ENCODE data around the gene PPARG.
"Not testable (repeated sequence)": the region's sequence is repeated elsewhere in the genome, so short reads cannot be mapped to it uniquely, and the experiment has no call there.

PPARG gene

DNA sequence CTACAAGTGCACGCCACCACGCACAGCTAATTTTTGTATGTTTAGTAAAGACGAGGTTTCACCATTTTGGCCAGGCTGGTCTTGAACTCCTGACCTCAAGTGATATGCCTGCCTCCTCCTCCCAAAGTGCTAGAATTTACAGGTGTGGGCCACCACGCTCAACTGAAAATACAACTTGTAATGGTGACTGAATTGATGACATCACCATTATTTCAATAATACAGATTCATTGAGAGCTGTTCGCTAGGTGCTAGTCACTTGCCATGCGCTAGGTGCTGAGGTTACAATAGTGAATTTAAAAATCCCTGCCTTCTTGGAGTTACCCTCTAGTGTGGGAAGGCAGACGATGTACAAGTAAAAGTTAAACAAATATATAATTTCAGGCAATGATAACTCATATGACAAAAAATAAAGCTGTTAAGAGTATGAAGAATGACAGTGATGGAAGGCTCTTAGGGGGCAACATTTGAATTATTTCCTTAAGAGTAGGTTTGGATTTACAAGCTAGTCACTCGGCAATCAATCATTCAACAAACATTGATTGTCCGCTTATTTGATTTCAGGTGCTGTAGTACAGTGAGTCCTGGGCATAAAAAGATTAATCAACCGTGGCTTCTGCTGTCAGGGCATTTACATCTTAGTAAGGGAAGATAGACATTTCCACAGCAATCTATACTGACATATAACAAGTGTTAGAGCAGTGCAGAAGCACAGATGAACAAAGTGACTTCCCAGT is 9.1 kb upstream of the PPARG start:
- TF ChIP-seq, protein P1, sequence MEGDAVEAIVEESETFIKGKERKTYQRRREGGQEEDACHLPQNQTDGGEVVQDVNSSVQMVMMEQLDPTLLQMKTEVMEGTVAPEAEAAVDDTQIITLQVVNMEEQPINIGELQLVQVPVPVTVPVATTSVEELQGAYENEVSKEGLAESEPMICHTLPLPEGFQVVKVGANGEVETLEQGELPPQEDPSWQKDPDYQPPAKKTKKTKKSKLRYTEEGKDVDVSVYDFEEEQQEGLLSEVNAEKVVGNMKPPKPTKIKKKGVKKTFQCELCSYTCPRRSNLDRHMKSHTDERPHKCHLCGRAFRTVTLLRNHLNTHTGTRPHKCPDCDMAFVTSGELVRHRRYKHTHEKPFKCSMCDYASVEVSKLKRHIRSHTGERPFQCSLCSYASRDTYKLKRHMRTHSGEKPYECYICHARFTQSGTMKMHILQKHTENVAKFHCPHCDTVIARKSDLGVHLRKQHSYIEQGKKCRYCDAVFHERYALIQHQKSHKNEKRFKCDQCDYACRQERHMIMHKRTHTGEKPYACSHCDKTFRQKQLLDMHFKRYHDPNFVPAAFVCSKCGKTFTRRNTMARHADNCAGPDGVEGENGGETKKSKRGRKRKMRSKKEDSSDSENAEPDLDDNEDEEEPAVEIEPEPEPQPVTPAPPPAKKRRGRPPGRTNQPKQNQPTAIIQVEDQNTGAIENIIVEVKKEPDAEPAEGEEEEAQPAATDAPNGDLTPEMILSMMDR (IDR thresholded peaks at IDR 0.05; ENCODE audit: insufficient read depth, missing control alignments): no peak
- DNase-seq (ENCODE audit: insufficient read length, low spot score) (no peak), FAIRE-seq (no peak)

DNA sequence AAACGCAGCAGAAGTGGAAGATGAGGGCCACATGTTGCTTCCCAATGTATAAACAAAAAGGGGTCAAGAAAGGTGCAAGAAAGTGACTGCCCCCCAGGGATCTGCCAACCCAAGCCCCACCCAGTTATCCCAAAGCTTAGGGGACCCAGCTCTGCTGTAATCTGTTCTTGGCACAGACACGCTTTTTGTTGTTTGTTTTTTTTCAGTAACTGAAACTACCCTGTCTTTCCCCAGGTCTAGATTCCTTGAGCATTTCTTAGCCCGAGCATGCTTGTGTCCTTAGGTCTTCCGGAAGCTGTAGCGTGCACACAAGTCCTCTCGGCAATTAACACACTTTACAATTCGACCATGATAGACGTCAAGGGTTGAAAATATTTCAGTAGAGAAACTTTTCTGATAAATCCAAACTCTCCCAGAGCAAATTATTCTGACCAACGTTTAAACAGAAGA is 8.5 kb upstream of the PPARG start:
- DNase-seq (ENCODE audit: insufficient read length, low spot score) (no peak), FAIRE-seq (no peak)
- TF ChIP-seq, protein P1 (IDR thresholded peaks at IDR 0.05; ENCODE audit: insufficient read depth, missing control alignments): no peak

DNA sequence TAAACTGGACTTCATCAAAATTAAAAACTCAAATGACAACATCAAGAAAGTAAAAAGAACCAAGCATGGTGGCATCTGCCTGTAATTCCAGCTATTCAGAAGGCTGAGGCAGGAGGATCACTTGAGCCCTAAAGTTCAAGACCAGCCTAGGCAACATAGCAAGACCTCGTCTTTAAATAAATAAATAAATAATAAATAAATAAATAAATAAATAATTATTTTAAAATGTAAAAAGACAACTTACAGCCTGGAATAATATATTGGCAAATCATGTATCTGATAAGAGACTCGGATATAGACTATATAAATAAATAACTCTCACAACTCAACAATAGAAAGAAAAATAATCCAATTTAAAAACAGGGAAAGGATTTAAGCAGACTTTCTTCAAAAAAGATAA is 4.3 kb upstream of the PPARG start:
- no peak for FAIRE-seq

DNA sequence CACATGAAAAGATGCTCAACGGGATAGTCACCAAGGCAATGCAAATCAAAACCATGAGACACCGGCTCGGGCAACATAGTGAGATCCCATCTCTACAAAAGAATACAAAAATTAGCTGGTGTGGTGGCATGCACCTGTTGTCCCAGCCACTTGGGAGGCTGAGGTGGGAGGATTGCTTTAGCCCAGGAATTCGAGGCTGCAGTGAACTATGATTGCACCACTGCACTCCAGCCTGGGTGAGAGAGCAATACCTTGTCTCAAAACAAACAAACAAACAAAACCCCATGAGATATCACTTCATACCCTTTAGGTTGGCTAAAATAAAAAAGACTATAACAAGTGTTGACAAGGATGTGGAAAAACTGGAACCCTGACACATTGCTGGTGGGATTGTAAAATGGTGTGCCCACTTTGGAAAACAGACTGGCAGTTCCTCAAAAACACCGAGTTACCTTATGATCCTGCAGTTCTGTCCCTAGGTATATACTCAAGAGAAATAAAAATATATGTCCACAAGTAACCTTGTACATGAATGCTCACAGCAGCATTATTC is 3.8 kb upstream of the PPARG start:
- TF ChIP-seq, protein P1 (IDR thresholded peaks at IDR 0.05; ENCODE audit: insufficient read depth, missing control alignments): no peak
- DNase-seq (ENCODE audit: insufficient read length, low spot score) (no peak), FAIRE-seq (no peak)

More for the DNA sequence above, 4.3 kb upstream of the PPARG start:
- DNase-seq (ENCODE audit: insufficient read length, low spot score): no peak
- TF ChIP-seq, protein P1 (IDR thresholded peaks at IDR 0.05; ENCODE audit: insufficient read depth, missing control alignments): no peak

DNA sequence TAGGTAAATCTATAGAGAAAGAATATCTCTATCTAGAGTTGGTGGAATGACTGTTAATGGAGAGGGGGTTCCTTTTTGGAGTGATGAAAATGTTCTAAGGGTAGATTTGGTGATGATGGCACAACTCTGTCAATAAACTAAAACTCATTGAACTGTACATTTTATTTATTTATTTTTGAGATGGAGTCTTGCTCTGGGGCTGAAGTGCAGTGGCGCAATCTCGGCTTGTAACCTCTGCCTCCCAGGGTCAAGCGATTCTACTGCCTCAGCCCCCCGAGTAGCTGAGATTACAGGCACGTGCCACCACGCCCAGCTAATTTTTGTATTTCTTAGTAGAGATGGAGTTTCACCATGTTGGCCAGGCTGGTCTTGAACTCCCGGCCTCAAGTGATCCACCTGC is 3.1 kb upstream of the PPARG start:
- DNase-seq (ENCODE audit: insufficient read length, low spot score); FAIRE-seq: not testable (repeated sequence)

DNA sequence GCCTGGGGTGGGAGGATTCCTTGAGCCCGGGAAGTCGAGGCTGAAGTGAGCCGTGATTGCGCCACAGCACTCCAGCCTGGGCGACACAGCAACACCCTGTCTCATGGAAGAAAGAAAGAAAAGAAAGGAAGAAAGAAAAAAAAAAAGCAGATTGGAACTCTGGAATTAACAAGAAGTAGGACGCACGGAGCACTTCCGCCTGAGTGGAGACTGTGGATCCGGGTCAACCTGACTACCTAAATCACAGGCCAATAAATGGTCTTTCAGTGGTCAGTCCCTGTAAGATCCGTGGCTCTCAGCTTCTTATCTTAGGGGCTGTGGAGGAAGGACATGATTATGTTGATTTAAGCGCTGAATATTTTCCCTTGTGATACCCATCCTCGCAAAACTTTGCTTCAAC is 2.4 kb upstream of the PPARG start:
- TF ChIP-seq, protein P1 (IDR thresholded peaks at IDR 0.05; ENCODE audit: insufficient read depth, missing control alignments): no peak
- no peak for FAIRE-seq
- DNase-seq (ENCODE audit: insufficient read length, low spot score): no peak

DNA sequence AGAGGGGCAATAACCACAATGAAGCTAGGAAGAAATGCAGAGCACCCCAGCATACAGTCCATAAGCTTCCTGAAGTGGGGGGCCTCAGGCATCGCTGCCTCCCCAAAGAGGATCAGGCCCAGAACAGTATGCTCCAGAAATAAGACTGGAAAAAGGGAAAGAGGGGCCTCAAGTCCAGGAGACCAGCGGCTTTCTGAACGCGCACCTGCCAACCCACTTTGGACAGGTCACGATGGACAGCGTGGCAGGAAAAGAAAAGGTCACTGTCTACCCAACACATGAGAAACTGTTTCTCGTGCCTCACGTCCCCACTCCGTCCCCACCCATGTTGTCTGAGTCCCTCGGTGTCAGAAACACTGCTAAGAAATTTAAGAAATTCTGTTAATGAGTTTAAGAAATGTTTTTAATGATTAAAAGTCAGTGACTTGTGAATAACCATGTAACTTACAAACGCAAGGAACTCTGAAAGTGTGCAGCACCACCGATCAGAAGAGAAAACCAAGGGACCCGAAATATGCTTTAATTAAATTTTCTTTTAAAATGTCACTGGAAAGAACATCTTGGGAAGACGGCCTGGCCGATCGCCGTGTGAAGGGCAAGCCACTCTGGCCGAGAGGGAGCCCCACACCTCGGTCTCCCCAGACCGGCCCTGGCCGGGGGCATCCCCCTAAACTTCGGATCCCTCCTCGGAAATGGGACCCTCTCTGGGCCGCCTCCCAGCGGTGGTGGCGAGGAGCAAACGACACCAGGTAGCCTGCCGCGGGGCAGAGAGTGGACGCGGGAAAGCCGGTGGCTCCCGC is 1.7 kb upstream of the PPARG start:
- DNase-seq (ENCODE audit: insufficient read length, low spot score) (no peak), FAIRE-seq (no peak)
- TF ChIP-seq, protein P1 (IDR thresholded peaks at IDR 0.05; ENCODE audit: insufficient read depth, missing control alignments): no peak

Data from D721Med (cell line).